NB4 (cell line): ENCODE measurements around the gene ECEL1.
"Not testable (repeated sequence)": the region's sequence is repeated elsewhere in the genome, so short reads cannot be mapped to it uniquely, and the experiment has no call there.

ENCODE experiments used
- DNase-seq: peaks from one replicate; pipeline ENCODE4 v3.0.0; 2010; ENCODE audit warnings: low read depth
- H3K4me3 ChIP-seq: one replicate; pipeline ENCODE4 v1.5.1; 2011; ENCODE audit warnings: mild to moderate bottlenecking, low read depth, low read length, moderate library complexity
- MYC ChIP-seq: IDR thresholded peaks from 2 replicates; pipeline ENCODE4 v1.6.1; 2011; ENCODE audit warnings: low read depth, low read length
- POLR2A ChIP-seq: IDR thresholded peaks from 2 replicates; pipeline ENCODE4 v1.6.1; 2011; ENCODE audit warnings: mild to moderate bottlenecking; ENCODE audit not compliant: insufficient read length; ENCODE audit errors: extremely low read depth
- TF ChIP-seq, protein P1 (sequence below): IDR thresholded peaks from one replicate; pipeline ENCODE4 v1.5.1; 2012; ENCODE audit warnings: low read depth, low read length
- TF ChIP-seq, protein P2 (sequence below): IDR thresholded peaks from 2 replicates; pipeline ENCODE4 v1.6.1; 2011; ENCODE audit warnings: low read depth, low read length

ECEL1 gene

DNA sequence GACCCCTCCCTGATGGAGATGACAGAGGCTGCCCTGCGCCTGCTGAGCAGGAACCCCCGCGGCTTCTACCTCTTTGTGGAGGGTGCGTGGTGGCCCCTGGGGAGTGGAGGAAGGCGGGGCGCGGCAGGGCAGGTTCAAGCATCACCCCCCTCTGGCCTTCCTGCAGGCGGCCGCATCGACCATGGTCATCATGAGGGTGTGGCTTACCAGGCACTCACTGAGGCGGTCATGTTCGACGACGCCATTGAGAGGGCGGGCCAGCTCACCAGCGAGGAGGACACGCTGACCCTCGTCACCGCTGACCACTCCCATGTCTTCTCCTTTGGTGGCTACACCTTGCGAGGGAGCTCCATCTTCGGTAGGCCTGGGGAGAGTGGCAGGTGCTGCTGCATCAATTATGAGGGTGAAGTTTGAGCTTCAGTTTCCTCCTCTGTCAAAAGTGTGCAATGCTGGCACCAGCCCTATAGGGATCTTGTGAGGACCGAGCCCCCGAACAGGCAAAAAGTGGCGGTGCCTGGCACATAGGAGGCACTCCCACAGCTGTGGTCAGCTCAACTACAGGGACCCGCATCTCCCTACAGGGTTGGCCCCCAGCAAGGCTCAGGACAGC lies 29.5 kb downstream of the ECEL1 start:
- no peak for DNase-seq
- TF ChIP-seq, protein P1, sequence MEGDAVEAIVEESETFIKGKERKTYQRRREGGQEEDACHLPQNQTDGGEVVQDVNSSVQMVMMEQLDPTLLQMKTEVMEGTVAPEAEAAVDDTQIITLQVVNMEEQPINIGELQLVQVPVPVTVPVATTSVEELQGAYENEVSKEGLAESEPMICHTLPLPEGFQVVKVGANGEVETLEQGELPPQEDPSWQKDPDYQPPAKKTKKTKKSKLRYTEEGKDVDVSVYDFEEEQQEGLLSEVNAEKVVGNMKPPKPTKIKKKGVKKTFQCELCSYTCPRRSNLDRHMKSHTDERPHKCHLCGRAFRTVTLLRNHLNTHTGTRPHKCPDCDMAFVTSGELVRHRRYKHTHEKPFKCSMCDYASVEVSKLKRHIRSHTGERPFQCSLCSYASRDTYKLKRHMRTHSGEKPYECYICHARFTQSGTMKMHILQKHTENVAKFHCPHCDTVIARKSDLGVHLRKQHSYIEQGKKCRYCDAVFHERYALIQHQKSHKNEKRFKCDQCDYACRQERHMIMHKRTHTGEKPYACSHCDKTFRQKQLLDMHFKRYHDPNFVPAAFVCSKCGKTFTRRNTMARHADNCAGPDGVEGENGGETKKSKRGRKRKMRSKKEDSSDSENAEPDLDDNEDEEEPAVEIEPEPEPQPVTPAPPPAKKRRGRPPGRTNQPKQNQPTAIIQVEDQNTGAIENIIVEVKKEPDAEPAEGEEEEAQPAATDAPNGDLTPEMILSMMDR, result no peak
- TF ChIP-seq POLR2A (no peak), MYC (no peak)
- TF ChIP-seq, protein P2, sequence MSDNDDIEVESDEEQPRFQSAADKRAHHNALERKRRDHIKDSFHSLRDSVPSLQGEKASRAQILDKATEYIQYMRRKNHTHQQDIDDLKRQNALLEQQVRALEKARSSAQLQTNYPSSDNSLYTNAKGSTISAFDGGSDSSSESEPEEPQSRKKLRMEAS, result no peak
- H3K4me3 ChIP-seq, result no peak overlapping the region

- TF ChIP-seq, protein P1, result no peak
- TF ChIP-seq POLR2A (no peak), MYC (no peak)
These were observed 30.3 kb downstream of the ECEL1 start for GRCh38 chr2:232457121-232458011.

DNA sequence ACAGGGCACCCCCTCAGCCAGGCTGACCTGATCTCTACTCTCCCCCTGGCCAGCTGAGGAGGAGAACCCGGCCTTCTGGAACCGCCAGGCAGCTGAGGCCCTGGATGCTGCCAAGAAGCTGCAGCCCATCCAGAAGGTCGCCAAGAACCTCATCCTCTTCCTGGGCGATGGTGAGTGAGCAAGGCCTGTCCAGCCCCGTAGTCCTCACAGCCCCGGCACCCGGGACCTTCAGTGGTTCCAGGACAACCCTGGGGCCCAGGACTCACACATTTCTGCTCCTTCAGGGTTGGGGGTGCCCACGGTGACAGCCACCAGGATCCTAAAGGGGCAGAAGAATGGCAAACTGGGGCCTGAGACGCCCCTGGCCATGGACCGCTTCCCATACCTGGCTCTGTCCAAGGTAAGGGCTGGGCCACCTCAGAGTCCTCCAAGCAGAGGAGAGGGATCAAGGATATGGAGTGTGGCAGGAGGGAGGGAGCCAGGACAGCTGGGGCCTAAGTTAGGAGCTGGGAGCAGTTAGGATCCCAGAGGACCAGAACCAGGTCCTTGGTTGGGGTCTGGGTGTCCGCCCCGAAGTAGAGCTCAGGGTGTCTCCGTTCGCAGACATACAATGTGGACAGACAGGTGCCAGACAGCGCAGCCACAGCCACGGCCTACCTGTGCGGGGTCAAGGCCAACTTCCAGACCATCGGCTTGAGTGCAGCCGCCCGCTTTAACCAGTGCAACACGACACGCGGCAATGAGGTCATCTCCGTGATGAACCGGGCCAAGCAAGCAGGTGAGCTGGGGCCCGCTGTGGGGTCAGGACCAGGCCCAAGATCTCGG lies 31.1 kb downstream of the ECEL1 start:
- H3K4me3 ChIP-seq, result no peak overlapping the region
- TF ChIP-seq, protein P1, result no peak
- TF ChIP-seq POLR2A (no peak), MYC (no peak)
- TF ChIP-seq, protein P2, result no peak

More at GRCh38 chr2:232457121-232458011, 30.3 kb downstream of the ECEL1 start:
- no peak overlapping the region for H3K4me3 ChIP-seq
- no peak for DNase-seq

GRCh38 chr2:232455426-232456255 lies 32.0 kb downstream of the ECEL1 start, which contains the start of gene ALPI:
Gene ALPI (plus strand): TSS chr2:232456153. CDS start chr2:232456200, 47 bp downstream.
- H3K4me3 ChIP-seq, result no peak within 1 kb of the TSS
- TF ChIP-seq, protein P2, result no peak
- no peak for TF ChIP-seq MYC
- TF ChIP-seq POLR2A, result no peak
- TF ChIP-seq, protein P1, result no peak
- no peak for DNase-seq

More for the DNA sequence above, 31.1 kb downstream of the ECEL1 start:
- no peak for DNase-seq

- no peak overlapping the region for H3K4me3 ChIP-seq
- DNase-seq, result no peak
- TF ChIP-seq, protein P1, result no peak
- no peak for TF ChIP-seq MYC
- TF ChIP-seq, protein P2, result no peak
- no peak for TF ChIP-seq POLR2A
These were observed 33.0 kb downstream of the ECEL1 start for GRCh38 chr2:232454630-232455029.

- not testable (repeated sequence) for DNase-seq, H3K4me3 ChIP-seq
These were observed 36.0 kb downstream of the ECEL1 start for GRCh38 chr2:232451645-232452044.
